Activated T-helper 9 cell treated with anti-CD3 and anti-CD28 coated beads, Interleukin-2, amount 50 U/mL, for 16 hours (primary cell): ENCODE data around the gene IFFO2.
"Not testable (repeated sequence)": the region's sequence is repeated elsewhere in the genome, so short reads cannot be mapped to it uniquely, and the experiment has no call there.

Experiments
- DNase-seq: peaks from one replicate; pipeline ENCODE4 v3.0.0-alpha.2; 2020; ENCODE audit warnings: low read depth

Gene IFFO2

GRCh38 chr1:18893120-18893519 is 63.4 kb downstream of the IFFO2 start:
- DNase-seq, result no peak

- not testable (repeated sequence) for DNase-seq
Measured at GRCh38 chr1:18891858-18892257, 64.6 kb downstream of the IFFO2 start.

- DNase-seq, result no peak
Measured at GRCh38 chr1:18891426-18891780, 65.1 kb downstream of the IFFO2 start.

GRCh38 chr1:18890706-18891425 is 65.6 kb downstream of the IFFO2 start:
- DNase-seq, result no peak

GRCh38 chr1:18886003-18886335 is 70.5 kb downstream of the IFFO2 start:
- DNase-seq, result no peak

- DNase-seq, result no peak
Measured at GRCh38 chr1:18885311-18886002, 71.0 kb downstream of the IFFO2 start.

GRCh38 chr1:18884727-18885126 is 71.7 kb downstream of the IFFO2 start:
- no peak for DNase-seq

- DNase-seq, result no peak
Measured at GRCh38 chr1:18884419-18884717, 72.1 kb downstream of the IFFO2 start.

- peak; percentile 49 for DNase-seq
Measured at GRCh38 chr1:18883636-18884418, 72.6 kb downstream of the IFFO2 start.

- no peak for DNase-seq
Measured at GRCh38 chr1:18883079-18883478, 73.4 kb downstream of the IFFO2 start.

GRCh38 chr1:18882486-18882885 is 74.0 kb downstream of the IFFO2 start:
- no peak for DNase-seq

GRCh38 chr1:18881642-18882431 is 74.6 kb downstream of the IFFO2 start:
- no peak for DNase-seq

GRCh38 chr1:18881164-18881563 is 75.3 kb downstream of the IFFO2 start:
- DNase-seq, result no peak

GRCh38 chr1:18880585-18880984 is 75.9 kb downstream of the IFFO2 start:
- no peak for DNase-seq

- no peak for DNase-seq
Measured at GRCh38 chr1:18879791-18880309, 76.6 kb downstream of the IFFO2 start.

GRCh38 chr1:18879215-18879790 is 77.2 kb downstream of the IFFO2 start:
- no peak for DNase-seq

- no peak for DNase-seq
Measured at GRCh38 chr1:18878538-18879214, 77.8 kb downstream of the IFFO2 start.

GRCh38 chr1:18877282-18877681 is 79.2 kb downstream of the IFFO2 start:
- DNase-seq, result no peak

- DNase-seq, result no peak
Measured at GRCh38 chr1:18876210-18876609, 80.3 kb downstream of the IFFO2 start.

GRCh38 chr1:18875796-18876128 is 80.7 kb downstream of the IFFO2 start:
- no peak for DNase-seq

- peak; percentile 41 for DNase-seq
Measured at GRCh38 chr1:18875107-18875795, 81.2 kb downstream of the IFFO2 start.
